Activated CD4-positive, alpha-beta T cell treated with anti-CD3 and anti-CD28 coated beads, Interleukin-2, amount 50 U/mL, for 4 hours (primary cell): ENCODE results near the gene ZNF48.

Experiments used
- DNase-seq, 2 experiments: peaks; one replicate each; pipeline ENCODE4 v3.0.0-alpha.2; 2020

ZNF48 gene

DNA sequence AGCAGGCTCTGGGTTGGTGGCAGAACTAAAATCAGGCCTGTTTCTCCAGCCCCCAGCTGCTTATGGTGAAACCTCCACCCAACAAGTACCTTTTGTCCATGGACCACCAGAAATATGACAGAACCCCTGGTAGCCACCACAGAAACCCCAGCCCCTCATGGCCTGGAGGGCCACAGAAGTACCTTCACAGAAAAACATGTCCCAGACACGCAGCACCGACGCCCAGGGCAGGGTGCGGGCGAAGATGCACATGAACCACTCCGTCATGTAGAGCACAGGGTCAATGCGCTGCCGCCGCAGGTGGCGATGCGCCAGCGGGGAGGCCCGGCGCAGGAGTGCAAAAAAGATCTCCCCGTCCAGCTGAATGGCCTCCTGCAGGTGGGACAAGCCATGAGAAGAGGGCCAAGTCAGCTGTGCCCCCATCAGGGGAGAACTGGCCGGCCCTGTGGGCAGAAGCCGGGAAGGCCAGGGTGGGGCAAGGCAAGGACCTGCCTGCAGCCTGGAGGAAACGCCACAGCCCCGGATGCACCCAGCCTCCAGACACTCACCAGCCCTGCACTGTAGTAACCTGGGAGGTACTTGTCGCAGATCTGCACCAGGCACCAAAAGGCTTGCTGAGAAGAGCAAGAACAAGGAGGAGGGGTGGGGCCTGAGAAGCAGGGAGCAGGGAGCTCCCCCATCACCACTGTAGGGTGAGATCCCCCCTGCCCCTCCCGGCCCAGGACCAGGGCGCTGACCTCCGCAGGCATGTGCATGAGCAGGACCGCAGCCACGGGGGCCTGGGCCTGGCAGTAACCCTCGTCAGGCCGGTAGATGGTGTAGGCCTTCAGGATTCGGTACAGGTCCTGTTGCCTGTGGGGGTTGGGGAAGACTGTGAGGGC lies 36.0 kb upstream of the ZNF48 start:
- no peak for DNase-seq

DNA sequence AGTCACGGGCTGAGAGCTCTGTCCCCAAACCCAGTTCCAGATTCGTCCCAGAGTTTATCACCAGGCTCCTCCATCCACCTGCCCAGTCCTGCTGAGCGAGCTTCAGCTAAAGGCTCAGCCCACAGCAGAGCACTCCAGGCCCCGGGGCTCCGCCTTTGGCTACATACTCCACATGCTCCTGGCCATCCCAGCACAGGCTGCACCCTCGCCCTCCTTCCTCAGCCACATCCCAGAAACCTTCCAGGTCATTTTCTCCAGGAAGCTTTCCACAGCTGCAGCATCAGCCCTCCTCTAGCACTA lies 35.4 kb upstream of the ZNF48 start:
- DNase-seq: no peak

DNA sequence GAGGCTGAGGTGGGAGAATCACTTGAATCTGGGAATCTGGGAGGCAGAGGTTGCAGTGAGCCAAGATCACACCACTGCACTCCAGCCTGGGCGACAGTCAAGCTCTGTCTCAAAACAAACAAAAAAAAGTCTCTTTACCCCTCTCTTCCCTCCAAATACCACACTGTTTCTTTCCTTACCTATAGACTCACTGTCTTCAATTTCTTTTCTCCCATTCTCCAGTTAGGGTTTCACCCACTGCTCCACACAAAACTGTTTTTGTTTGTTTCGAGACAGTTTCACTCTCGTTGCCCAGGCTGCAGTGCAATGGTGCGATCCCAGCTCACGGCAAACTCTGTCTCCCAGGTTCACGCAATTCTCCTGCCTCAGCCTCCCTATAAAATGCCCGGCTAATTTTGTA lies 34.0 kb upstream of the ZNF48 start:
- no peak for DNase-seq

DNA sequence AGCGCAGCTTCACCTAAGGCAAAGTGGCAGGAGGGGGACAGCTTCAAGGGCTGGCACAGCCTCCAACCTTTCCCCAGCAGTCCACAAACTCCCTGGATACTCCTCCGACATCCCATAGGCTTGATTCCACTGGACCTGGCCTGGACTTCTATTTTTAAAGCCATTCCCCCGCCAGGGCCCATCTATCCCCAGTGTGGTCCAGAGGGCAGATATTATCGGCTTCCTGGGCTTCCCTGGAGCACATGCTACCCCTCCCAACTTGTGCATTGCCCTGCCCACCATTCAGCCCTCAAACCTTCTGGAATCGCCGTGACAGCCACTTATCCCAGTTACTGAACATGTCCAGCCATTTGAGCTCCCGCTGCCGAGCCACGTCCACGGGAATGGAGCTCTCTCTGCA lies 30.0 kb upstream of the ZNF48 start:
- DNase-seq: no peak

DNA sequence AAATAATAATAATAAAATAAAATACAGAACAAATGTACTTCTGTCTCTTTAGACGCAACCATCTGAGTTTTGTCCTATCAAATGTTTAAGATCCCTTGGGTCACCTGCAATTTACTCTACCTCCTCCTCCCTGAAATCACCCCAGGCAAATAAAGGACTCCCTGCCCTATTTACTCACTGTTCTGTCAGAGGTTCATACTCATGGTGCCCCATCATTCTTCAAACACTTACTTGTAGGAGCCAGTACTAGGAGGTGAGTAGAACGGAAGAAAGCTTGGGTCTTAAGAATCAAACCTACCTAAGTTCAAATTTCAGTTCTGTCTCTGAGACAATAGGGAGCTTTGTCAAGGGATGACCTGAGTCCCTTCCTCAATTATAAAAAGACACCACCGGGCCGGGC lies 28.7 kb upstream of the ZNF48 start:
- no peak for DNase-seq

DNA sequence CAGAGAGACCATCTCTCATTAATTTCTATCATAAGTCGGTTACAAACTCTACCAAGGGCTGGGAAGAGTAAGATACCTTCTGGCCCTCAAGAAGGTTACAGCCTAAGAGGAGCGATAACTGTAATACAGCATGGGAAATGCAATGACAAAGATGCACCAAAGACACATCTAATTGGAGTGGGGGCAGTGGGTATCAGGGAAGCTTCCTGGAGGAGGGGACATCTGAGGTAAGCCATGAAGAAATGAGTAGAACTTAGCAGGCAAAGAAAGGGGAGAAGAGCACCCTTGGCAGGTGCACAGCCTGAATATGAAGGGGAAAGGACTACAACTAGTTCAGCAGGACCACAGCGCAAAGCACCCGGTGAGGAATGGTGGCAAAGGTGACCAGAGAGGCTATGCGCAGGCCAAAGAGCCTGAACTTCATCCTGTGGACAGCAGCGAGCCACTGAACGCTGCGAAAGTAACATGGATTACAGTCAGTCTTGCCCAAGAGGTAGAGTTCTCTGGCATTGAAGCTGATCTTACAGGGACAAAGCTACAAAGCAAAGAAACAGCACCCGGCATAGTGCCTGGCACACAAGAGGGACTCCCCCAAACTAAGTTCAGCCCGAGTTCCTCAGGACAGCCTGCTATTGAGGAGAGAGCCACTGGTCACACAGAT lies 27.7 kb upstream of the ZNF48 start:
- DNase-seq: no peak

DNA sequence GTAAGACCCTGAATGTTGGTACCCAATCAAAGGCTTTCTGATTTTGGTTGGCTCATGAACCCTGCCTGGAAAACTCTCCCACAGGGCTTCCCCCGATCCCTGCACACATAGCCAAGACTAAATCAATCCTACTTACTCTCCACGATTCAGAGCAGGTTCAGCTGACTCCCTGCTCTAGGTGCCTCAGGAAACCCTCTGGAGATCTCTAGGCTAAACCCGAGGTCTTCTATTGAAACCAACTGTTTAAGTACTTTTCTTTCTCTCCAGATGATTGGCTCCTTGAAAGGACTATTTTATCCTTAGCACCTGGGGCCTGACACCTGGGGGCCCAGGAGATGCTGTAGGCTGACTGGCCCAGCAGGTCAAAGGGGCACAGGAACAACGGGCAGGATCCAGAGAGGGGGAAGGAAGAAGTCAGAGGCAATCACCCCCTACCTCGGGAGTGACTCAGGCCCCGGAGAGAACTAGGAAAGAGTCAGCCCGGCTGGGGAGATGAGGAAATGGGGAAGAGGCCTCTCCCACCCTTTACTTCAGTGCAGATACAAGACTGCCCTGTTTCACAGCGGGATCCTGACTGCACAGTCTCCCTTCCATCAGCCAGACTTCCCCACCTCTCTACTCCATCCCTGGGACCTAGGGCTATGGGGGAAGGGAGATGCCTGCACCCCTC lies 27.0 kb upstream of the ZNF48 start:
- no peak for DNase-seq

DNA sequence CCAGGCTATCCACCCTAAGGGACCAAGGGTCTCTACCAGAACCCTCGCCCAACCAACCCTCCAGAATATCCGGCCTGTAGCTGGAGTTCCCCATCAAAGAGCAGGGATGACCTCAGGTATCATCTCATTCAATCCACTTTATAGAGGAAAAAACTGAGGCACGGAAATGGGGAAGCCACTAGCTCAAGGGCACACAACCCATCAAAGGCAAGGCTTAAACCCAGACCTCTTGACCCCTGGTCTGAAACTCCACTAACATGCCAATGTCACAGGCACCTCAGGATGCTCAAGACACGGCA lies 26.5 kb upstream of the ZNF48 start:
- DNase-seq: no peak

DNA sequence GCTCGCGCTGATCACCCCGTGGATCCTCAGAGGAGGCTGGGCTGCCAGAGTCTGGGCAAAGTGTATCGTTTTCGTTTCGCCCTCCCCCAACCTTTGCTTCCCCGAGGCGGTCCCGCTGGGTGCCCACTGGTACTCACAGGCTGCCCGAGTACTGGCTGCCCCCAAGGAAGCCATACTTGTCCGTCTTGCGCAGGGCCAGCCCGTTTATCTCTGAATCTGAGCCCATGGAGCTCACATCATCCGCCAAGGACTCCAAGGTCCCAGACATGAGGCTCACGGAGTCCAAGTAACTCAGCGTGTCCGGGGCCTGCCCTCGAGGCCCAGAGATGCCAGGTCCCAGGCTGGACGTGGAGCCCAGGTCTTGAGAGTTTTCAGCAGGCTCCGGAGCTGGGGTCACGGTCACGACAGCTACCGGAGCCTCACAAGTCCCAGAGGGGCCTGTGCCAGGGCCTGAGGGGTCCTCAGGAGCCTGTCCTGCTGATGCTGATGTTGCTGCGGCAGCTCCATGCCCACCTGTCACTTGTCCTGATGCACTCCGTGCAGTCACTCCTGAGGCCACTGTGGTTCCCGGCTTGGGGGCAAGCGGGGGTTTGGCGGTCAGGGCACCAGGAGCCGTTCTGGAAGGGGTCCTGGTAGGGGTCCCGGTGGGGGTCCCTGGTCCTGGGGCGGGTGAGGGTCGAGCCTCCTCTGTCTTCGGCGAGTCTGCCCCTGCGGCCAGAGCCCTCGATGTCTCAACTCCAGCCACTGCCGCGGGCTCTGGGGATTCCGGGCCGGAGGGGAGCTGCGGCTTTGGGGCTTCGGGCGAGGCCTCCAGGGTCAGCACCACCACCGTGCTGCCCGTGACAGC lies 25.9 kb upstream of the ZNF48 start:
- DNase-seq: no peak

DNA sequence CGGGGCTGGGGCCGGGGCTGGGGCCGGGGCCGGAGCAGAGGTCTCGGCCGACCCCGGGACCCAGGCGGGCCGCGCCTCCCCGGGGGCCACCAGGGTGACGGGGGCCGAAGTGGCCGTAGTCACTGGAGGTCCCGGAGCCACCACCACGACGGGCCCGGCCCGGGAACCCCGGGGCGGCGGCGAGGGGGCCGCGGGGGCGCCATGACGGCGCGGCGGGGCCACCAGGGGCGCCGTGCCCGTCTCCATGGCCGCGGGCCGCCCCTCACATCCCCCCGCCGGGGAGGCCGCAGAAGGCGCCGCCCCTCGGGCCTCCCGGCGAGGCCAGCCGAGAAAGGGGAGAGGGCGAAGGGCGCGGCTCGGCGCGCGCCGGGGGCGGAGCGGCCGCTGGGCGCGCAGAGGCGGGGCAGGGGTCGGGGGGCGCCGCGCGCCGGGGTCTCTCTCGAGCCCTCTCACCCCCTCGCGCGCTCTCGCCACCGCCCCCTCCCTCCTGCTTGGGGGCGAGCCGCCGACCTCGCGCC lies 25.2 kb upstream of the ZNF48 start:
- no peak for DNase-seq

DNA sequence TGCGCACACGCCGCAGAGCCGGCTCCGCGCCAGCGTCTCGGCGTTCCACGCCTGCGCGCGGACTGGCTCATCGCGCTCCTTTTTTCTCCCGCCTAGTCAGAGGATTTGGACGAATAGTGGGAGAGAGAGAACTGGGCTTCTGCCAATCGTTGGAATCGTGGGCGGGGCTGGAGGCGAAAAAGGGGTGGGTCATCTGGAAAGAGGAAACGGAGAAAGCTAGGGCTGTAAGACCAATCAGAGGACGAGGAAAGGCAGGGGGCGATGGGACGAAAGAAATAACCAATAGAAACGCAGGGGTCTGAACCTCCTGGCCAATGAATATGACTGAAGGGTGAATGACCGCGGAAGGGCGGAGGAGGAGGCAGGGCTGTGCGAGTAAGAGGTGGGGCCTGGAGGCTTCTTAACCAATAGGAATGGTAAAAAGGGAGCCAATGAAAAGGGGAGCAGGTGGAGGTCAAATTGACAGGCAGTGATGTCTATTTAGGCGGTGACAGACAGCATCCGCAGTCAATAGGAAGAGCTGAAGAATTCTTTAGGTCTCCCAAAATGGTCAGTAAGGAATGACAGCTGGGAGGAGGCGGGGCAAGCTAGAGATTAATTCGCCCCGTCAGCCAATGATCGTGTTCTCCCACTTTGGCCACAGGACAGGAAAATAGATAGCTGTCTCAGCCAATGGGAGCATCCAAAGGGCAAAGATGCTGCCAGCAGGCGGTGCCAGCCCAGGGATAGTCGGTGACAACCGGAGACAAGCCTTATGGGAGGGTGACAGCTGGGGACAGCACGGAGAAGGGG lies 24.6 kb upstream of the ZNF48 start, which contains the start of gene TBC1D10B:
Gene TBC1D10B (minus strand): TSS at position 39 of the 792 bp plus-strand sequence. CDS start 311 bp downstream, outside the sequence.
- DNase-seq: peak; percentile 99

DNA sequence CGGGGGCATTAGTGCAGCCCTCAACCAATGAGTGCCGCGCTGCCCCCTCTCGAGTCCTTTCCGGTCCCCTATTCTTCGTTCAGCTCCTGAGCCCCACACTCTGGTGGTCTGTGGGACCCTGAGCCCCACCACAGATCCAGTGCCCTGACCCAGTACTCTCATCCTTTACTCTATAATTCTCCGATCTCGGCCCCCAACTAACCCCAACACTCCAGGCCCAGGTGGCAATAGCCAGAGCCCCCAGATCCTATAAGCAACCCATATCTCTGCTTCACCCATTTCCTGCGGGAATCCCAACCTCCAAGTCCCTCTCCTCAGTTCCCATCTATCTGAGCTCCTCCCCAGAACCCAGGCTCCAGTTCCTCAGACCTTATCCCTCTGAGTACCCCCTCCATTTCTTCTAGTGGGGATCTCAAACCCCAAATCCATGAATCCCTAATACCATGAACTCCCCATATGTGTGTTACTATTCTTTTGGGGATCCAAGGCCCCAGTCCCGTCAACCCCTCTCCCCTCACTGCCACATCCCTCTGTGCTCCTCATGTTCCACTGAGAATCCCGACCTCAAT lies 23.9 kb upstream of the ZNF48 start:
- DNase-seq: no peak

DNA sequence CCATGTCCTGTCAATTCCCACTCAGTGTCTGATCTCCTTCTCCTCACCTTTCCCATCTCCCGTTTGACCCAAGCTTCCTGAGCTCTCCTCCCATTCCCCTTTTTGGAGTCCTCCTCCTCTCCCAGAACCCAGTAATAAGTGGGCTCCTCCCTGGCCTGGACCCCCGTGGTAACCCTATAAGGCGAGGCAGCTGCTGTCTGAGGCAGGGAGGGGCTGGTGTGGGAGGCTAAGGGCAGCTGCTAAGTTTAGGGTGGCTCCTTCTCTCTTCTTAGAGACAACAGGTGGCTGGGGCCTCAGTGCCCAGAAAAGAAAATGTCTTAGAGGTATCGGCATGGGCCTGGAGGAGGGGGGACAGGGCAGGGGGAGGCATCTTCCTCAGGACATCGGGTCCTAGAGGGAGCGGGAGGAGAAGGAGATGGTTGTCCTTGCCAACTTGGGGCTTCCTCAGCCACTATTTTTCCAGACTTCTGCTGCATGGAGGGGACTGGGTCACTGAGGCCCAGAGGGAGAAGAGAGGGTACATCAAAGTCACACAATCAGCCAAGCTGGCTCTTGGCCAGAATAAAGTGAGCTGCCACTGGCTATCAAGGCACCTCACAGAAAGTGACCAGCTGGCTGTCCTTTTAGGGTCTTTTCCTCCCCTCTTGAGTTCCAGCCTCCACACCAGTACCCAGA lies 23.0 kb upstream of the ZNF48 start:
- no peak for DNase-seq

DNA sequence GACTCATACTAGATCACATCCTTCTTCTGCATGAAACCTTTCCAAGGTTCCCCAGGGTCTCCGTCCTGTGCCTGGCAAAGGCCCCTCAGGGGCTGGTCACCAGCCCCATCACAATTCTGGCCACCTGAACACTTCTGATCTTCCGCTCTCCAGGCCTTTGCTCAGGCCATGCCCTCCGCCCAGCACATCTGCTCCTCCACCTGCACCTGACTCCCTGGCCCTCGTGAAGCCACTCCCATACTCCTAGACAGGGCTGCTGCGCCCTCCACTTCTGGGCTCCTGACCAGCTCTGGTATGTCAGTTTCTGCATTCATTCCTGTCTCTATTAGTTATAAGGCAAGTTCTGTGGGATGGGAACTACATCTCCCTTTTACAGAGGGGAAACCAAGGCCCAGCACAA lies 22.5 kb upstream of the ZNF48 start:
- no peak for DNase-seq

DNA sequence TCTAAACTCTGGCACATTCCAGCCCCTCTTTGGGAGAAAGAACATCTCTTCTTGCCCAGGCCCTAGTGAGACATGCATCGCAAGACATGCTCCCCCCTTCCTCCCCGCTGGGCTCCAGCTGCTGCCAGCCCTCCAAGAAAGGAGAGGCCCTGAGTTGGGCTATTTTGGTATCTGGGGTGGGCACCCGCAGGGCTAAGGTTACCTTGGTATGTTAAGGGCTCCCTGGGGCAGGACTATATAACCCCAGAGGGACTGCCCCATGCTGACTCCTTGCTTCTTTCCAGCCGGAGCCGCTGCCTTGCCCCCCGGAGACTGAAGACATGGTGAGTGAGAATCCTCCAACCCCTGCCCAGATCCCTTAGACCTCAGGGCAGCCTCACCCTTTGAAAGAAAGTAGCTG lies 20.7 kb upstream of the ZNF48 start, which contains the start of gene MYL11:
Gene MYL11 (plus strand): TSS at position 265 of the 400 bp plus-strand sequence. CDS start 56 bp downstream, at position 321.
- DNase-seq: no peak

DNA sequence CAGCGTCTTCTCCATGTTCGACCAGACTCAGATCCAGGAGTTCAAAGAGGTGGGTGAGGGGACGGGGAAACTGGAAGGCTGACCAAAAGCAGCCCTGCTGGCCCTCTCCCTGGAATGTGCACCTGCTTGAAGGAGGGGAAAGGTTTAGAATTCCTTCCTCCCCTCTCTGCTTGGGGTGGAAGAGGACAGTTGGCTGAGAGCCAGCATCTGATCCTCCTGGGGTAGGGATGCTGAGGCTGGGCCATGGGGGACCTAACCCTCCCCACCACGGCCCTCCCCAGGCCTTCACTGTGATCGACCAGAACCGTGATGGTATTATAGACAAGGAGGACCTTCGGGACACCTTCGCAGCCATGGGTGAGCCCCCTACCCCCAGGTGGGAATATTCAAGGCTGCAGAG lies 19.4 kb upstream of the ZNF48 start:
- no peak for DNase-seq

DNA sequence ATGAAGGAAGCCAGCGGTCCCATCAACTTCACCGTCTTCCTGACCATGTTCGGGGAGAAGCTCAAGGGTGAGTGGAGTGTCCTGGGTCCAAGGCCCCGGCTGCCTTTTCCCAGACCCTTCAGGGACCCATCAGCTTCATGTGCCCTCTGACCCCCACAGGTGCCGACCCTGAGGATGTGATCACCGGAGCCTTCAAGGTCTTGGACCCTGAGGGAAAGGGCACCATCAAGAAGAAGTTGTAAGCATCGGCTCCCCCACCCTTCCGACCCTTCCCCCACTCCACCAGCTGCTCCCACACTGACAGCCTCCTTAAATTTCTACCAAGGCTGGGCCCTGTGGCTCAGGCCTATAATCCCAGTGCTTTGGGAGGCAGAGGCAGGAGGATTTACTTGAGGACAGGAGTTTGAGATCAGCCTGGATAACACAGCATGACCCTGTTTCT lies 18.7 kb upstream of the ZNF48 start:
- DNase-seq: no peak

DNA sequence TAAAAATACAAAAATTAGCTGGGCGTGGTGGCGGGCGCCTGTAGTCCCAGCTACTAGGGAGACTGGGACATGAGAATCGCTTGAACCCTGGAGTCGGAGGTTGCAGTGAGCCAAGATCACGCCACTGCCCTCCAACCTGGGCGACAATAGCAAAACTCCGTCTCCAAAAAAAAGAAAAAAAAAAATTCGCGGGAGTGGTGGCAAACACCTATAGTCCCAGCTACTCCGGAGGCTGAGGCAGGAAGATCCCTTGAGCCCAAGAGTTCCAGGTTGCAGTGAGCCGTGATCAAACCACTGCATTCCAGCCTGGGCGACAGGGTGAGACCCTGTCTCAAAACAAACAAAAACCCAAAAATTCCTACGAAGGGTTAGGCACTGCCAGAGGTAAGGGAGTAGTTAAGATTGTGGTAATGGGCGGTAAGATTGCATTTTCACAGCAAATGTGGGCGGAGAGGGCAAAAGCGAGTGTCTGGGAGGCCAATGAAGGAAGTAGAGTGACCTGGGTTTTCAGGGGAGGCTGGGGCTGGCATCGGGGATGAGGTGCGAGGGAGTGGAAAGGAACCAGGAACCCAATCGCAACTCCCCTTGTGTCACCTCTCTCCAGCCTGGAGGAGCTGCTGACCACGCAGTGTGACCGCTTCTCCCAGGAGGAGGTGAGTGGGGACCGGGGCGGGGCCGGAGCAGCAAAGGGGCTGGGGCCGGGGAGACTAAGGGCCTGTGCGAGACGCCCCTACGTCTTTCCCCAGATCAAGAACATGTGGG lies 18.0 kb upstream of the ZNF48 start:
- DNase-seq: no peak

DNA sequence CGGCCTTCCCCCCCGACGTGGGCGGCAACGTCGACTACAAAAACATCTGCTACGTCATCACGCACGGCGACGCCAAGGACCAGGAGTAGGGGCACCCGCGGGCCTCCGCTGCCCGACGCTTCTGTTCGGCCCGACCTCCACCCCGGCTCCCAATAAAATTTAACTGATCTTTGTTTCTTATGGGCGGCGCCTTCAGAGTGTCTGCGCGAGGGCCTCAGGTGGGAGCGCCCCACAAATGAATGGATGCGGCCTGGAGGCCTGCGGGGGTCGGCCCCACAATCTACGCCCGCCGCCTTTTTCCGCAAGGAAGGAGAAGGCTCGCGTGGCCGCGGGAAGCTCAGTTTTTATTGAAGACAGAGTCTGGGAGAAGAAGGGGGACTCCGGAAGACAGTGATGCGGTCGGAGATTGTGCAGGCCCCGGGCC lies 17.4 kb upstream of the ZNF48 start:
- DNase-seq: peak; percentile 88
